Measurements from ENCODE around the gene CABP7.

Gene CABP7

DNA sequence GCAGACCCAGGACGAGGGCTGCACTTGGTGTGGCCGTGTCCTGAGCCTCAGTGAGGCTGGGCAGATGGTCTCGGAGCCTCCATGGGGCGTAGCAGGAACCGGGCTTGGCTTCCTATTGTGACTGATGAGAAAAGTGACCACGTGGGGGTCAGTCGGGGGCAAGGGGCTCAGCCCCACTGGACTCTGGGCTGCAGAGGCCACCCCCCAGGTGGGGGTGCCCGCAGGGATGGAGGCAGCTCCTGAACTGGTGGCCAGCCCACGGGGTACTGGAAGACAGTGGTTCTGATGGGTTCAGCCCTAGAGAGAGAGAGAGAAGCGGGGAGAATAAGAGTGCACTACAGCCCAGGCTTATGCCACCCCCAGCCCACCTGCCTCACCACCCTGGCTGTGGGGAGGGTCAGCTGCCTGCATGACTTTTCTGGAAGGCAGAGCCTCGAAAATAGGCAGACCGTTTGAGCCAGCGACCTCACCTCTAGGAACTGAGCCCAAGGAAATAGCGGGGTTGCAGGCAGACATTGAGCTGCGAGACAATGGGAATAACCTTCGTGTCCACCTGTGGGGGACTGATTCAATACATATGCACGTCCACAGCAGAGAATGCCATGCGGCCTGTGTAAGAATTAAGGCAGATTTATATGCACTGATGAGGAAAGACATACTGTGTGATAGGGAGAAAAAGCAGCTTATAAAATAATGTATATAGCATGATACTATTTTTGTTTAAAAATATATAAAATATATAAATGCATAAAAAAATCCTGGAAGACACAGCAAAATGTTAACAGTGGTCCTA is 11.5 kb downstream of the CABP7 start:
- no peak for DNase-seq (ENCODE audit: low read depth)
- TF ChIP-seq, protein P1, sequence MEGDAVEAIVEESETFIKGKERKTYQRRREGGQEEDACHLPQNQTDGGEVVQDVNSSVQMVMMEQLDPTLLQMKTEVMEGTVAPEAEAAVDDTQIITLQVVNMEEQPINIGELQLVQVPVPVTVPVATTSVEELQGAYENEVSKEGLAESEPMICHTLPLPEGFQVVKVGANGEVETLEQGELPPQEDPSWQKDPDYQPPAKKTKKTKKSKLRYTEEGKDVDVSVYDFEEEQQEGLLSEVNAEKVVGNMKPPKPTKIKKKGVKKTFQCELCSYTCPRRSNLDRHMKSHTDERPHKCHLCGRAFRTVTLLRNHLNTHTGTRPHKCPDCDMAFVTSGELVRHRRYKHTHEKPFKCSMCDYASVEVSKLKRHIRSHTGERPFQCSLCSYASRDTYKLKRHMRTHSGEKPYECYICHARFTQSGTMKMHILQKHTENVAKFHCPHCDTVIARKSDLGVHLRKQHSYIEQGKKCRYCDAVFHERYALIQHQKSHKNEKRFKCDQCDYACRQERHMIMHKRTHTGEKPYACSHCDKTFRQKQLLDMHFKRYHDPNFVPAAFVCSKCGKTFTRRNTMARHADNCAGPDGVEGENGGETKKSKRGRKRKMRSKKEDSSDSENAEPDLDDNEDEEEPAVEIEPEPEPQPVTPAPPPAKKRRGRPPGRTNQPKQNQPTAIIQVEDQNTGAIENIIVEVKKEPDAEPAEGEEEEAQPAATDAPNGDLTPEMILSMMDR (IDR thresholded peaks at IDR 0.05; ENCODE audit: insufficient read depth, low read depth, low read length, missing control alignments) = no peak
- no peak overlapping the region for H3K4me3 ChIP-seq (ENCODE audit: low read depth, low read length)

- no peak for DNase-seq (ENCODE audit: low read depth)
- TF ChIP-seq, protein P1 (IDR thresholded peaks at IDR 0.05; ENCODE audit: insufficient read depth, low read depth, low read length, missing control alignments) = no peak
- no peak overlapping the region for H3K4me3 ChIP-seq (ENCODE audit: low read depth, low read length)
Observed at GRCh38 chr22:29732883-29733282, 13.1 kb downstream of the CABP7 start.

GRCh38 chr22:29733362-29734201 is 13.8 kb downstream of the CABP7 start:
- TF ChIP-seq, protein P1 (IDR thresholded peaks at IDR 0.05; ENCODE audit: insufficient read depth, low read depth, low read length, missing control alignments) = no peak
- DNase-seq (ENCODE audit: low read depth) = peak; percentile 29
- no peak overlapping the region for H3K4me3 ChIP-seq (ENCODE audit: low read depth, low read length)

DNA sequence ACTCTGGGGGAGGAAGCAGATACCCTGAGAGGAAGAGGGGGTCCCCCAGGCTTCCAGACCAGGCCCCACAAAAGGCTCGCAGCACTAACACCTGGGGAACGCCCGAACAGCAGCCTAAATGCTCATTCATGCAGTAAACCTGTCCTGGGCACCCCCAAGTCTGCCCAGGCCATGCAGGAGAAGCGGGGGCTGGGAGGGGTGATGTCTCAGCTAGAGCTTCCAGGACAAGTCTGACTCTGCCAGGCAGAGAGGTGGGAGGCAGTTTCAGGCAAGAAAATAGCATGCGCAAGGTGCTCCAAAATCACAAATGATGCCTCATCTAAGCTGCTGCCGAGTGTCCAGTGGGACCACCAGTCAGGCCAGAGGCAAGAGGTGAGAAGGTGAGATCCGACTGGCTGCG is 14.6 kb downstream of the CABP7 start:
- DNase-seq (ENCODE audit: low read depth) = no peak
- TF ChIP-seq, protein P1 (IDR thresholded peaks at IDR 0.05; ENCODE audit: insufficient read depth, low read depth, low read length, missing control alignments) = no peak
- no peak overlapping the region for H3K4me3 ChIP-seq (ENCODE audit: low read depth, low read length)

GRCh38 chr22:29734838-29735237 is 15.0 kb downstream of the CABP7 start:
- DNase-seq (ENCODE audit: low read depth) = no peak
- TF ChIP-seq, protein P1 (IDR thresholded peaks at IDR 0.05; ENCODE audit: insufficient read depth, low read depth, low read length, missing control alignments) = no peak
- no peak overlapping the region for H3K4me3 ChIP-seq (ENCODE audit: low read depth, low read length)

DNA sequence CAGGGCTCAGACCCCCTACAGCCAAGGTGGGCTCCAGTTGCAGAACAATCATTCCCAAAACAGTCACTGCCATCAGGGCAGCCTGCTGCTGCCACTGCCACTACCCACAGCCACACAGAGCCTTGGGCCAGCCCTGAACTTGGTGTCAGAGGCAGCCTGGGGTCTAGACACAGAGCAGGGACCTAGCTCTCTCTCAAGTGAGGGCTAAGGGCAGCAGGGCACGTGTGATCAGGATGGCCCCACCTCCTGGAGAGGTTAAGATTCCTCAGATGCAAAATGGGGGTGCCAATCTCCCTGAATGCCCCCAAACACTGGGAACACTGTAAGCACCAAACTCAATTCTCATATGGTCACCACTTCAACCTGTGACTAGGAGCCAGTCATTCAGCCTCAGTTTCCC is 15.6 kb downstream of the CABP7 start:
- no peak for DNase-seq (ENCODE audit: low read depth)
- H3K4me3 ChIP-seq (ENCODE audit: low read depth, low read length) = no peak overlapping the region
- TF ChIP-seq, protein P1 (IDR thresholded peaks at IDR 0.05; ENCODE audit: insufficient read depth, low read depth, low read length, missing control alignments) = no peak

Data from GM12865 (cell line).